H1 (cell line): Measurements from ENCODE around the gene FCN2. TPM values are rescaled to one million over a fixed set of nuclear protein-coding genes. Genes with fewer than 3 reads are reported as not detected.
A peak's percentile ranks its signal among the peaks of the same experiment; 100 is the strongest.

Experiments used
- CTCF ChIA-PET: fragments of 300-600 bp; sonication (Branson Sonifier 250); formaldehyde crosslinking; loops from one replicate; lab custom pipeline; 2021; ENCODE audit not compliant: partially characterized antibody; lab: Charles Lee
- POLR2A ChIA-PET: fragments of 300-600 bp; sonication (Branson Sonifier 250); formaldehyde crosslinking; loops from one replicate; lab custom pipeline; 2021; ENCODE audit warnings: inconsistent platforms; ENCODE audit not compliant: partially characterized antibody; lab: Charles Lee
- DNase-seq, 2 experiments: peaks; one replicate each; pipeline versions ENCODE4 v3.0.0 to v3.0.0-alpha.2; 2010 to 2022; ENCODE audit warnings: low spot score in 2 of 2, low read depth in 1 of 2, mixed read lengths in 1 of 2
- FAIRE-seq: peaks from 2 replicates; lab custom pipeline; 2011; peaks lifted over from hg19 to GRCh38; lab: Jason Lieb, UNC
- H2AFZ ChIP-seq: 2 replicates; pipeline ENCODE4 v1.8.1; 2012; ENCODE audit warnings: low read length, inconsistent platforms
- H2AK5ac ChIP-seq: 2 replicates; pipeline ENCODE4 v1.6.1; 2013; ENCODE audit warnings: low read depth, low read length
- H2BK120ac ChIP-seq: replicated peaks from 2 replicates; pipeline ENCODE3; 2013; ENCODE audit warnings: low read depth, low read length, inconsistent platforms
- H2BK12ac ChIP-seq: 2 replicates; pipeline ENCODE4 v1.6.1; 2013; ENCODE audit warnings: low read depth, low read length
- H2BK15ac ChIP-seq: 2 replicates; pipeline ENCODE4 v1.6.1; 2013; ENCODE audit warnings: low read length
- H2BK20ac ChIP-seq: 2 replicates; pipeline ENCODE4 v1.6.1; 2013; ENCODE audit warnings: low read length
- H2BK5ac ChIP-seq: 2 replicates; pipeline ENCODE4 v1.6.1; 2013; ENCODE audit warnings: low read depth, low read length
- H3K14ac ChIP-seq: 2 replicates; pipeline ENCODE4 v1.6.1; 2013; ENCODE audit warnings: inconsistent platforms; ENCODE audit not compliant: insufficient read length
- H3K18ac ChIP-seq: 2 replicates; pipeline ENCODE4 v1.6.1; 2013; ENCODE audit warnings: low read length; ENCODE audit errors: extremely low read depth
- H3K23ac ChIP-seq: 2 replicates; pipeline ENCODE4 v1.6.1; 2013; ENCODE audit warnings: inconsistent platforms; ENCODE audit not compliant: insufficient read length
- H3K23me2 ChIP-seq: 2 replicates; pipeline ENCODE4 v1.6.1; 2013; ENCODE audit warnings: low read depth, low read length
- H3K27ac ChIP-seq: 2 replicates; pipeline ENCODE4 v1.6.1; 2011; ENCODE audit warnings: low read depth, low read length, inconsistent platforms
- H3K27me3 ChIP-seq, 4 experiments: replicated peaks in 1 of 4; 1 replicate in 1 of 4; 2 replicates in 3 of 4; pipeline versions ENCODE4 v1.6.1 to v1.8.1; 2011 to 2013; ENCODE audit warnings: low read length in 3 of 4, mild to moderate bottlenecking in 3 of 4, inconsistent platforms in 2 of 4, mixed read lengths in 2 of 4, moderate library complexity in 1 of 4; ENCODE audit not compliant: control insufficient read depth in 3 of 4, insufficient read depth in 3 of 4; ENCODE audit errors: extremely low read depth in 1 of 4
- H3K36me3 ChIP-seq, 4 experiments: 2 replicates each; pipeline versions ENCODE4 v1.6.1 to v1.8.1; 2011 to 2013; ENCODE audit warnings: mild to moderate bottlenecking in 4 of 4, low read length in 3 of 4, moderate library complexity in 2 of 4, control low read depth in 1 of 4, inconsistent platforms in 1 of 4; ENCODE audit not compliant: insufficient read depth in 4 of 4, control insufficient read depth in 2 of 4
- H3K4ac ChIP-seq: replicated peaks from 2 replicates; pipeline ENCODE3; 2013; ENCODE audit warnings: low read length, low read depth, mixed read lengths, inconsistent platforms; ENCODE audit not compliant: insufficient read length
- H3K4me1 ChIP-seq, 4 experiments: replicated peaks in 1 of 4; 1 replicate in 1 of 4; 2 replicates in 3 of 4; pipeline versions ENCODE4 v1.6.1 to v1.8.1; 2011 to 2013; ENCODE audit warnings: low read length in 3 of 4, inconsistent platforms in 2 of 4, mixed read lengths in 1 of 4; ENCODE audit not compliant: insufficient read depth in 4 of 4, control insufficient read depth in 3 of 4
- H3K4me2 ChIP-seq, 2 experiments: 2 replicates each; pipeline versions ENCODE4 v1.6.1 to v1.8.1; 2011 to 2013; ENCODE audit warnings: low read depth in 2 of 2, low read length in 2 of 2, control low read depth in 1 of 2, inconsistent platforms in 1 of 2, mild to moderate bottlenecking in 1 of 2; ENCODE audit not compliant: insufficient read depth in 1 of 2
- H3K4me3 ChIP-seq, 4 experiments: fragments of 200-600, 300-600 bp in 1 of 4; sonication (generic), shearing (Covaris generic), sonication (Bioruptor Twin) in 1 of 4; 2 replicates each; pipeline versions ENCODE4 v1.5.1 to v1.8.1; 2011 to 2016; ENCODE audit warnings: low read length in 4 of 4, low read depth in 3 of 4, control low read depth in 2 of 4, inconsistent platforms in 2 of 4, mild to moderate bottlenecking in 2 of 4, mixed read lengths in 1 of 4, moderate library complexity in 1 of 4; ENCODE audit not compliant: insufficient read depth in 2 of 4; ENCODE audit errors: extremely low read depth in 1 of 4
- H3K56ac ChIP-seq: replicated peaks from 2 replicates; pipeline ENCODE3; 2013; ENCODE audit warnings: low read depth, mild to moderate bottlenecking, mixed read lengths, low read length, inconsistent platforms; ENCODE audit not compliant: insufficient read length
- H3K79me1 ChIP-seq: 2 replicates; pipeline ENCODE4 v1.6.1; 2013; ENCODE audit warnings: low read depth, low read length, control low read depth
- H3K79me2 ChIP-seq, 2 experiments: 2 replicates each; pipeline versions ENCODE4 v1.6.1 to v1.8.1; 2012 to 2013; ENCODE audit warnings: low read length in 2 of 2, mild to moderate bottlenecking in 2 of 2, inconsistent platforms in 1 of 2; ENCODE audit not compliant: insufficient read depth in 2 of 2, control insufficient read depth in 1 of 2
- H3K9ac ChIP-seq, 4 experiments: replicated peaks in 1 of 4; 1 replicate in 1 of 4; 2 replicates in 3 of 4; pipeline versions ENCODE4 v1.6.1 to v1.8.1; 2011 to 2013; ENCODE audit warnings: low read depth in 3 of 4, low read length in 3 of 4, control low read depth in 2 of 4, mild to moderate bottlenecking in 2 of 4, moderate library complexity in 2 of 4, inconsistent platforms in 1 of 4; ENCODE audit errors: extremely low read depth in 1 of 4
- H3K9me3 ChIP-seq, 2 experiments: 2 replicates each; pipeline versions ENCODE4 v1.6.1 to v1.8.1; 2012 to 2013; ENCODE audit warnings: mild to moderate bottlenecking in 2 of 2, moderate library complexity in 2 of 2, control low read depth in 1 of 2, inconsistent platforms in 1 of 2, low read depth in 1 of 2, low read length in 1 of 2, mixed read lengths in 1 of 2; ENCODE audit not compliant: insufficient read depth in 2 of 2
- H4K20me1 ChIP-seq, 2 experiments: replicated peaks in 1 of 2; 2 replicates each; pipeline versions ENCODE3 to v1.8.1; 2011 to 2013; ENCODE audit warnings: inconsistent platforms in 2 of 2, low read length in 2 of 2, mild to moderate bottlenecking in 1 of 2; ENCODE audit not compliant: insufficient read depth in 2 of 2, control insufficient read depth in 1 of 2
- H4K5ac ChIP-seq: 2 replicates; pipeline ENCODE4 v1.6.1; 2013; ENCODE audit warnings: low read length, low read depth, mixed read lengths, inconsistent platforms; ENCODE audit not compliant: insufficient read length
- H4K8ac ChIP-seq: 2 replicates; pipeline ENCODE4 v1.8.0; 2013; ENCODE audit warnings: mild to moderate bottlenecking, moderate library complexity, low read length, inconsistent platforms; ENCODE audit not compliant: insufficient read depth; ENCODE audit errors: extremely low read depth
- H4K91ac ChIP-seq: replicated peaks from 2 replicates; pipeline ENCODE3; 2013; ENCODE audit warnings: low read length, mixed read lengths, inconsistent platforms; ENCODE audit not compliant: insufficient read length
- ATF2 ChIP-seq: IDR thresholded peaks from 2 replicates; pipeline ENCODE4 v1.6.1; 2012; ENCODE audit warnings: low read length, inconsistent platforms
- CHD1 ChIP-seq: IDR thresholded peaks from 2 replicates; pipeline ENCODE4 v1.6.1; 2012; ENCODE audit warnings: low read depth, low read length, improper control_type of control experiment
- CTBP2 ChIP-seq: IDR thresholded peaks from 2 replicates; pipeline ENCODE4 v1.7.0; 2011; ENCODE audit warnings: borderline replicate concordance, mild to moderate bottlenecking, moderate library complexity, mixed read lengths, low read length; ENCODE audit not compliant: insufficient read depth, insufficient read length
- PHF8 ChIP-seq: fragments of 200-600 bp; sonication (generic); conservative IDR thresholded peaks from 2 replicates; pipeline ENCODE4 v1.7.1; 2012; ENCODE audit warnings: low read depth, mild to moderate bottlenecking, inconsistent platforms, low read length, moderate library complexity
- SIN3A ChIP-seq, 2 experiments: IDR thresholded peaks in 1 of 2; conservative IDR thresholded peaks in 1 of 2; 2 replicates each; pipeline ENCODE4 v1.6.1; 2011 to 2012; ENCODE audit warnings: low read length in 2 of 2, improper control_type of control experiment in 1 of 2, low read depth in 1 of 2, mild to moderate bottlenecking in 1 of 2
- SP1 ChIP-seq: IDR thresholded peaks from 2 replicates; pipeline ENCODE4 v1.6.1; 2011; ENCODE audit warnings: low read depth, low read length
- TAF1 ChIP-seq: IDR thresholded peaks from 2 replicates; pipeline ENCODE4 v1.6.1; 2011; ENCODE audit warnings: mild to moderate bottlenecking, low read depth, low read length
- ZNF274 ChIP-seq: IDR thresholded peaks from 2 replicates; pipeline ENCODE4 v1.7.0; 2012; ENCODE audit warnings: low read length, borderline replicate concordance; ENCODE audit errors: extremely low read depth
- WGBS, 2 experiments: shearing (Covaris generic) in 1 of 2; methylation state at CpG; one replicate each; pipeline versions ENCODE4 v1.1.6 to v1.1.7; 2013 to 2015; ENCODE audit warnings: low lambda C conversion rate in 2 of 2, mixed read lengths in 2 of 2, inconsistent platforms in 1 of 2, low coverage in 1 of 2, missing lambda C conversion rate in 1 of 2; ENCODE audit not compliant: insufficient replicate concordance in 2 of 2, insufficient coverage in 1 of 2, insufficient read length in 1 of 2; ENCODE audit errors: extremely low coverage in 1 of 2, missing lambda C conversion rate in 1 of 2; 5-methylcytosine and 5-hydroxymethylcytosine counted together
- polyA plus RNA-seq, 7 experiments: library from polyadenylated mRNA; depleted of rRNA in 3 of 7; stranded (reverse) in 5 of 7; unstranded in 2 of 7; fragments of >200 nt in 5 of 7; fragments of 200-250 nt in 2 of 7; gene quantifications; 1 replicate in 5 of 7; 2 replicates in 1 of 7; 4 replicates in 1 of 7; pipeline versions ENCODE4 v1.2.1 to v1.2.3, GENCODE V29; 2011 to 2013; ENCODE audit warnings: missing spikeins in 2 of 7, mixed read lengths in 2 of 7
- total RNA-seq: library from RNA; stranded (reverse); fragmentation: NEBNext Ultra II Directional; extraction: Animal tissue kit (Norgen Biotek cat#: 25700); gene quantifications from 2 replicates; pipeline ENCODE4 v1.2.1, GENCODE V29; 2021

FCN2 gene
- total and polyA plus RNA-seq, 2 of the 8 experiments (the other 6 are each of a cell fraction or from before 2014, with no cell fraction given) = not detected

- WGBS, 2 experiments = 88% methylated on average over 27 of the region's 27 CpGs; no CpG with 5 or more reads in 1 of the 2 experiments
- no peaks in the 10 kb centered on the region for H3K9me3 ChIP-seq
- no peak overlapping the region for H3K56ac ChIP-seq
- H2BK5ac ChIP-seq = no peak overlapping the region
- no peak overlapping the region for H4K91ac ChIP-seq
- no peak overlapping the region for H3K9ac ChIP-seq
- H2AFZ ChIP-seq = peak overlapping the region; percentile 89; the same call in 1 of the 2 replicates
- H3K18ac ChIP-seq = no peak overlapping the region
- ChIA-PET CTCF (interaction anchor here (0.7 to 1.3 kb wide), 3 partner anchors 23 to 105 kb away, joined by 3 read pairs; no protein-coding TSS in a partner anchor), POLR2A (no interaction called here)
- H2BK15ac ChIP-seq = no peak overlapping the region
- H4K8ac ChIP-seq = no peak overlapping the region
- H2BK20ac ChIP-seq = no peak overlapping the region
- H4K20me1 ChIP-seq = no peaks in the 10 kb centered on the region
- no peak overlapping the region for H3K4me2 ChIP-seq
- H2AK5ac ChIP-seq = no peak overlapping the region
- no peak overlapping the region; the same call in 1 of the 2 replicates for H2BK12ac ChIP-seq
- H3K27ac ChIP-seq = no peak overlapping the region
- no peak for DNase-seq
- no peak overlapping the region for H3K14ac ChIP-seq
- H2BK120ac ChIP-seq = no peak overlapping the region
- H3K4me3 ChIP-seq = no peak overlapping the region
- no peaks in the 10 kb centered on the region for H3K4me1 ChIP-seq
- no peak for FAIRE-seq
- no peak overlapping the region for H3K23ac ChIP-seq
- no peaks in the 10 kb centered on the region for H3K79me2 ChIP-seq
- no peaks in the 10 kb centered on the region; the same call in 1 of the 2 replicates for H3K23me2 ChIP-seq
- no peak overlapping the region for H4K5ac ChIP-seq
- H3K4ac ChIP-seq = no peak overlapping the region
- H3K79me1 ChIP-seq = no peaks in the 10 kb centered on the region
- H3K36me3 ChIP-seq = no peaks in the 10 kb centered on the region
- H3K27me3 ChIP-seq = no peaks in the 10 kb centered on the region
- TF ChIP-seq SP1 = no peak
- TF ChIP-seq SIN3A (conservative IDR thresholded peaks at IDR 0.05 in 1 of 2, IDR thresholded peaks at IDR 0.05 in 1 of 2; ENCODE audit: low read depth in 1 of 2, low read length in 2 of 2) = no peak
- no peak for TF ChIP-seq CHD1
- no peak for TF ChIP-seq CTBP2
- no peak for TF ChIP-seq ZNF274
- no peak for TF ChIP-seq TAF1
- no peak for TF ChIP-seq ATF2
- TF ChIP-seq PHF8 = no peak
These were observed 7.3 kb downstream of the FCN2 start for GRCh38 chr9:134887686-134888602.
